Liver (tissue), 9 donors: ENCODE data around the gene MAN2B1. TPM values are rescaled to one million over a fixed set of nuclear protein-coding genes. Genes with fewer than 3 reads are reported as not detected.

Experiments used
- DNase-seq: peaks from one replicate; pipeline ENCODE4 v3.0.0-alpha.2; 2017; ENCODE audit warnings: low spot score
- H3K27ac ChIP-seq, 2 donors: one replicate each; pipeline ENCODE4 v1.7.0; 2013; ENCODE audit warnings: inconsistent platforms in 2 of 2, low read length in 2 of 2, control low read depth in 1 of 2, low read depth in 1 of 2, mild to moderate bottlenecking in 1 of 2
- H3K27me3 ChIP-seq, 4 donors: one replicate each; pipeline versions ENCODE4 v1.6.1 to v1.7.0; 2013; ENCODE audit warnings: low read length in 3 of 4, inconsistent platforms in 1 of 4, mild to moderate bottlenecking in 1 of 4, moderate library complexity in 1 of 4; ENCODE audit not compliant: control insufficient read depth in 4 of 4, insufficient read depth in 4 of 4
- H3K36me3 ChIP-seq, 4 donors: one replicate each; pipeline versions ENCODE4 v1.6.1 to v1.7.0; 2013; ENCODE audit warnings: low read length in 3 of 4, mild to moderate bottlenecking in 3 of 4, low read depth in 1 of 4, moderate library complexity in 1 of 4; ENCODE audit not compliant: control insufficient read depth in 4 of 4, insufficient read depth in 3 of 4
- H3K4me1 ChIP-seq, 4 donors: one replicate each; pipeline versions ENCODE4 v1.6.1 to v1.7.0; 2013; ENCODE audit warnings: low read length in 3 of 4, mild to moderate bottlenecking in 3 of 4, moderate library complexity in 1 of 4; ENCODE audit not compliant: control insufficient read depth in 4 of 4, insufficient read depth in 4 of 4
- H3K4me3 ChIP-seq, 3 donors: one replicate each; pipeline versions ENCODE4 v1.6.1 to v1.7.0; 2013; ENCODE audit warnings: low read length in 3 of 3, control low read depth in 1 of 3, low read depth in 1 of 3, mild to moderate bottlenecking in 1 of 3
- H3K9ac ChIP-seq, 2 donors: one replicate each; pipeline ENCODE4 v1.7.0; 2013; ENCODE audit warnings: low read length in 2 of 2, mild to moderate bottlenecking in 2 of 2, moderate library complexity in 2 of 2, control low read depth in 1 of 2, low read depth in 1 of 2
- H3K9me3 ChIP-seq, 4 donors: one replicate each; pipeline versions ENCODE4 v1.6.1 to v1.7.0; 2013; ENCODE audit warnings: low read length in 3 of 4; ENCODE audit not compliant: control insufficient read depth in 4 of 4
- ATF3 ChIP-seq: IDR thresholded peaks from 2 replicates; pipeline ENCODE4 v1.6.1; 2016; ENCODE audit warnings: antibody characterized with exemption
- FOXA2 ChIP-seq: IDR thresholded peaks from 2 replicates; pipeline ENCODE4 v1.6.1; 2016; ENCODE audit warnings: antibody characterized with exemption
- GABPA ChIP-seq, 2 donors: IDR thresholded peaks in 1 of 2; conservative IDR thresholded peaks in 1 of 2; 2 replicates each; pipeline ENCODE4 v1.6.1; 2016; ENCODE audit warnings: antibody characterized with exemption in 2 of 2, mild to moderate bottlenecking in 1 of 2, moderate library complexity in 1 of 2
- HNF4A ChIP-seq, 2 donors: conservative IDR thresholded peaks; 2 replicates each; pipeline ENCODE4 v1.6.1; 2016; ENCODE audit warnings: antibody characterized with exemption in 2 of 2, mild to moderate bottlenecking in 2 of 2
- HNF4G ChIP-seq: IDR thresholded peaks from 2 replicates; pipeline ENCODE4 v1.6.1; 2016; ENCODE audit warnings: antibody characterized with exemption
- MAX ChIP-seq: IDR thresholded peaks from 2 replicates; pipeline ENCODE4 v1.6.1; 2016; ENCODE audit warnings: antibody characterized with exemption
- NR2F2 ChIP-seq: IDR thresholded peaks from 2 replicates; pipeline ENCODE4 v1.6.1; 2016; ENCODE audit warnings: antibody characterized with exemption
- RAD21 ChIP-seq, 2 donors: IDR thresholded peaks; 2 replicates each; pipeline ENCODE4 v1.6.1; 2016; ENCODE audit warnings: antibody characterized with exemption in 2 of 2, mild to moderate bottlenecking in 2 of 2
- RXRA ChIP-seq, 2 donors: IDR thresholded peaks; 2 replicates each; pipeline ENCODE4 v1.6.1; 2017 to 2018; ENCODE audit warnings: antibody characterized with exemption in 2 of 2, mild to moderate bottlenecking in 1 of 2
- TAF1 ChIP-seq: conservative IDR thresholded peaks from 2 replicates; pipeline ENCODE4 v1.6.1; 2016; ENCODE audit warnings: antibody characterized with exemption, mild to moderate bottlenecking
- ZBTB33 ChIP-seq: IDR thresholded peaks from 2 replicates; pipeline ENCODE4 v1.6.1; 2016; ENCODE audit warnings: antibody characterized with exemption
- WGBS: extraction: QIAGEN DNeasy Blood & Tissue Kit; methylation state at CpG from one replicate; pipeline ENCODE4 v1.1.7; 2013; 5-methylcytosine and 5-hydroxymethylcytosine counted together
- polyA plus RNA-seq, 2 donors: library from polyadenylated mRNA; stranded (reverse) in 1 of 2; unstranded in 1 of 2; fragments of 200-250 nt in 1 of 2; fragments of >200 nt in 1 of 2; fragmentation: Nextera tagmentation in 1 of 2; extraction: Ambion mirVana in 1 of 2; gene quantifications; one replicate each; pipeline versions ENCODE4 v1.2.1 to v1.2.3, GENCODE V29; 2013 to 2015
- total RNA-seq, 2 donors: library from RNA; depleted of rRNA; stranded (reverse); fragments of >200 nt; gene quantifications; one replicate each; pipeline ENCODE4 v1.2.3, GENCODE V29; 2014
- TF ChIP-seq, protein P1 (sequence below): fragments of 150-350 bp; IDR thresholded peaks from 2 replicates; pipeline ENCODE4 v1.5.1; 2017; ENCODE audit warnings: improper control_type of control experiment, low read depth, low read length; ENCODE audit not compliant: missing input control
- TF ChIP-seq, protein P2 (sequence below): IDR thresholded peaks from 2 replicates; pipeline ENCODE4 v1.6.1; 2016; ENCODE audit warnings: antibody characterized with exemption, mild to moderate bottlenecking
- donor health status: healthy.
- donor health status: healthy.
- donor health status: healthy.
- donor health status: healthy.
- donor health status: healthy.

Gene MAN2B1
- total and polyA plus RNA-seq, 4 donors, result 23.5 to 42.9 (median 35.1) TPM

DNA sequence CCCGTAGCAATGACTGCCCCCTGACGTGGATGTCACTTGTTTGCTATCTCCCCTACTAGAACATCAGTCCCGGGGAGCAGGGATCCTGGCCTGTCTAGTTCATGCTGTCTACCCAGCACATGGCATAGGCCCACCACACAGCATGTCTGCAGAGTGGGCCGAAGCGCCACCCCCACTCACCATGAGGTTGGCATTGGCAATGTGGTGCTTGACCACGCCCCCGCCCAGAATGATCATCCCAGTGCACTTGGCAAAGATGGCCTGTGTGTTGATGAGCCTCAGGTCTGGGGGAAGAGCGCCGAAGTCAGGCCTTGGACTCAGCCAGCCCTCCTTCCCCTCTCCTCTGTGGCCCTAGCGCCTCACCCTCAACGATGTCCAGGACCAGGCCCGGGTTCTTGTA is 10.4 kb upstream of the MAN2B1 start (continued):
- TF ChIP-seq, protein P1, sequence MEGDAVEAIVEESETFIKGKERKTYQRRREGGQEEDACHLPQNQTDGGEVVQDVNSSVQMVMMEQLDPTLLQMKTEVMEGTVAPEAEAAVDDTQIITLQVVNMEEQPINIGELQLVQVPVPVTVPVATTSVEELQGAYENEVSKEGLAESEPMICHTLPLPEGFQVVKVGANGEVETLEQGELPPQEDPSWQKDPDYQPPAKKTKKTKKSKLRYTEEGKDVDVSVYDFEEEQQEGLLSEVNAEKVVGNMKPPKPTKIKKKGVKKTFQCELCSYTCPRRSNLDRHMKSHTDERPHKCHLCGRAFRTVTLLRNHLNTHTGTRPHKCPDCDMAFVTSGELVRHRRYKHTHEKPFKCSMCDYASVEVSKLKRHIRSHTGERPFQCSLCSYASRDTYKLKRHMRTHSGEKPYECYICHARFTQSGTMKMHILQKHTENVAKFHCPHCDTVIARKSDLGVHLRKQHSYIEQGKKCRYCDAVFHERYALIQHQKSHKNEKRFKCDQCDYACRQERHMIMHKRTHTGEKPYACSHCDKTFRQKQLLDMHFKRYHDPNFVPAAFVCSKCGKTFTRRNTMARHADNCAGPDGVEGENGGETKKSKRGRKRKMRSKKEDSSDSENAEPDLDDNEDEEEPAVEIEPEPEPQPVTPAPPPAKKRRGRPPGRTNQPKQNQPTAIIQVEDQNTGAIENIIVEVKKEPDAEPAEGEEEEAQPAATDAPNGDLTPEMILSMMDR, result no peak
- TF ChIP-seq GABPA (IDR thresholded peaks at IDR 0.05 in 1 of 2, conservative IDR thresholded peaks at IDR 0.05 in 1 of 2), result no peak
- no peak for TF ChIP-seq HNF4A (conservative IDR thresholded peaks at IDR 0.05)
- TF ChIP-seq ATF3, result no peak
- no peak for TF ChIP-seq ZBTB33
- TF ChIP-seq RXRA (IDR thresholded peaks at IDR 0.05), result no peak

DNA sequence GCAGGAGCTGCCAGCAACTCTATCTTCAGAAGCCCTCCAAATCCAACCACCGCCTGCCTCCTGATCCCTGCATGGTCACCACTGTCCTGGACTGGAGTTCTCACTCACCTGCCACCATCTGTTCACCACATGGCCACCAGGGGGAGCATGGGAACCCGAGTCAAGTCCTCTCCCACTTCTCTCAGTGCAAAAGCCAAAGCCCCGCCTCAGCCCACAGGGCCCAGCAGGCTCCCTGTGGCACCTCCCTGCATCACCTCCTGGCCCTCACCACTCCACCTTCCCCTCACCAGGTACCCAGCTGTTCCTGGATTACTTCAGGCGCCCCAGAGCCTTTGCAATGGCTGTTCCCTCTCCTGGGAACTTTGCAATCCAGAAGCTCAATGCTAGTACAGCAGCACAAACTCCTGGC is 9.8 kb upstream of the MAN2B1 start:
- H3K36me3 ChIP-seq, result peaks cover 16 to 46% (median 28%) of the 10 kb centered on the region in 4 donors
- no peaks in the 10 kb centered on the region for H3K27me3 ChIP-seq
- TF ChIP-seq HNF4A (conservative IDR thresholded peaks at IDR 0.05) (peak in 1 of 2 donors; percentile 26), RAD21 (IDR thresholded peaks at IDR 0.05) (peak; percentile 52 to 80), TAF1 (no peak), FOXA2 (no peak), HNF4G (no peak), ATF3 (no peak)
- TF ChIP-seq, protein P1, result peak; percentile 71
- no peak overlapping the region for H3K9ac ChIP-seq
- no peaks in the 10 kb centered on the region for H3K9me3 ChIP-seq
- peak; percentile 92 for DNase-seq
- no peak overlapping the region for H3K4me3 ChIP-seq
- peaks cover 2 to 27% (median 20%) of the 10 kb centered on the region in 4 donors for H3K4me1 ChIP-seq
- H3K27ac ChIP-seq, result no peak overlapping the region
- WGBS, result 36% methylated on average over 4 of the region's 4 CpGs

DNA sequence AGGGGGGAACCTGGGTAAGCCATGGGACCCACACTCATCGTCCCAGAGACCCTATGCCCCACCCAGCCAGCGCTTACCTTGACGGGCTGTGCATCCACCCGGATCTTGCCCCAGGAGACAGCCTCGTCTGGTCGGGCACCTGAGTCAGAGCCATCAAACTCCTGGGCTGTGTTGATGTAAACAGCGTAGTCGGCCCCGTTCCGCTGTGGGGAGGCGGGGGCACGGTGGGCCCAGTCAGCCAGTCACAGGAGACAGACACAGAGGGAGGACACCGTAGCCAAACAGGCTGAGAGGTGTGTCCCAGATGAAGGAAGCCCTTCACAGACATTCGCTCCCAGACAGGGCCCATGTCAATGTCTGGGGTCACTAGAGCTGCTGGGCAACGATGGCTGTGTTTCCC is 9.4 kb upstream of the MAN2B1 start:
- H3K9me3 ChIP-seq, result no peaks in the 10 kb centered on the region
- no peak overlapping the region for H3K27ac ChIP-seq
- H3K27me3 ChIP-seq, result no peaks in the 10 kb centered on the region
- peaks cover 16 to 46% (median 28%) of the 10 kb centered on the region in 4 donors for H3K36me3 ChIP-seq
- H3K4me3 ChIP-seq, result no peak overlapping the region
- H3K9ac ChIP-seq, result no peak overlapping the region
- peaks cover 2 to 25% (median 18%) of the 10 kb centered on the region in 4 donors for H3K4me1 ChIP-seq
- 91% methylated on average over 15 of the region's 15 CpGs for WGBS
- DNase-seq, result no peak
- TF ChIP-seq, protein P2, sequence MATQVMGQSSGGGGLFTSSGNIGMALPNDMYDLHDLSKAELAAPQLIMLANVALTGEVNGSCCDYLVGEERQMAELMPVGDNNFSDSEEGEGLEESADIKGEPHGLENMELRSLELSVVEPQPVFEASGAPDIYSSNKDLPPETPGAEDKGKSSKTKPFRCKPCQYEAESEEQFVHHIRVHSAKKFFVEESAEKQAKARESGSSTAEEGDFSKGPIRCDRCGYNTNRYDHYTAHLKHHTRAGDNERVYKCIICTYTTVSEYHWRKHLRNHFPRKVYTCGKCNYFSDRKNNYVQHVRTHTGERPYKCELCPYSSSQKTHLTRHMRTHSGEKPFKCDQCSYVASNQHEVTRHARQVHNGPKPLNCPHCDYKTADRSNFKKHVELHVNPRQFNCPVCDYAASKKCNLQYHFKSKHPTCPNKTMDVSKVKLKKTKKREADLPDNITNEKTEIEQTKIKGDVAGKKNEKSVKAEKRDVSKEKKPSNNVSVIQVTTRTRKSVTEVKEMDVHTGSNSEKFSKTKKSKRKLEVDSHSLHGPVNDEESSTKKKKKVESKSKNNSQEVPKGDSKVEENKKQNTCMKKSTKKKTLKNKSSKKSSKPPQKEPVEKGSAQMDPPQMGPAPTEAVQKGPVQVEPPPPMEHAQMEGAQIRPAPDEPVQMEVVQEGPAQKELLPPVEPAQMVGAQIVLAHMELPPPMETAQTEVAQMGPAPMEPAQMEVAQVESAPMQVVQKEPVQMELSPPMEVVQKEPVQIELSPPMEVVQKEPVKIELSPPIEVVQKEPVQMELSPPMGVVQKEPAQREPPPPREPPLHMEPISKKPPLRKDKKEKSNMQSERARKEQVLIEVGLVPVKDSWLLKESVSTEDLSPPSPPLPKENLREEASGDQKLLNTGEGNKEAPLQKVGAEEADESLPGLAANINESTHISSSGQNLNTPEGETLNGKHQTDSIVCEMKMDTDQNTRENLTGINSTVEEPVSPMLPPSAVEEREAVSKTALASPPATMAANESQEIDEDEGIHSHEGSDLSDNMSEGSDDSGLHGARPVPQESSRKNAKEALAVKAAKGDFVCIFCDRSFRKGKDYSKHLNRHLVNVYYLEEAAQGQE, result no peak
- TF ChIP-seq HNF4A (conservative IDR thresholded peaks at IDR 0.05), result no peak
- TF ChIP-seq RXRA (IDR thresholded peaks at IDR 0.05), result no peak
- TF ChIP-seq MAX, result no peak
- TF ChIP-seq HNF4G, result no peak
- no peak for TF ChIP-seq NR2F2
